Activated effector memory CD4-positive, alpha-beta T cell treated with anti-CD3 and anti-CD28 coated beads, Interleukin-2, amount 50 U/mL, for 16 hours (primary cell): Measurements from ENCODE around the gene SLC7A1.
A peak's percentile ranks its signal among the peaks of the same experiment; 100 is the strongest.

Source experiments
- DNase-seq: peaks from one replicate; pipeline ENCODE4 v3.0.0-alpha.2; 2020

The SLC7A1 gene

DNA sequence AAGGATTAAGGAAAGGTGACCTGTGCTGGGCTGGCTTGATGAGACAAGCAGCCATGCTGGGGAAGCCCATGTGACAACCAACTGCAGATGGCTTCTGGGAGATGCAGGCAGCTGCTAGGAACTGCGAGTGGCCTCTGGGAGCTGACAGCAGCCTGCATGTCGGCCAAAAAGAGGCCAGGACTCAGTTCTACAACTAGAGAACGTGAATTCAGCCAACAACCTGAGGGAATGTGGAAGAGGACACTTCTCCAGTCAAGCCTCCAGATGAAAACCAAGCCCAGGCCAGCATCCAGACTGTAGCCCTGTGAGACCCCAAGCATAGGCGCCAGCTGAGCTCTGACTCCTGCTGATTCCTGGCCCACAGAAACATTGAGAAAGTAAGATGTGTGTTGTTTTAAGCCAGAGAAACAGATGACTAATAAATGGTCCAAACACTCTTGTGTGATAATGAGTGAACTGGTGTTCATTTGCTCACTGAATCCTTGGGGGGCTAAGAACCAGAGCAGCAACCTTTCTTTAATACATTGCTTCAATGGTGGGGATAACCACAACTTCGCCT lies 45.0 kb downstream of the SLC7A1 start:
- DNase-seq: no peak

DNA sequence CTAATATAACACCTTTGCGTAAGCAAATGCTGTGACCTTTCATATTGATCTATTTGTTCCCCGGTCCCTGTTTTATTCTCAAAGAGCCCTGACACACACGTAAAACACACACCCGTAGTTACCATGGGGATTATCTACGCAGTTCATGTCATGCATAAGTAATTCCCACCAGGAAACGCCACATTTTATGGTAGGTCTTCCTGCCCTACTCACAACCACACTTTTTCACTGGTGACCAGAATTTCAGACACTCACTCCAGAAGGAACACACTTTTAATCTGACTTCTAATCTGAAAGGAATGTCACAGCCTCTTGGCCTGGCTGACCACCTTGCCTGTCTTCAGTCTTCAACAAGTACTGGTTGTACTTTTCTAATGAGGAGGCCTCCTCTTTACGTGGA lies 46.8 kb downstream of the SLC7A1 start:
- DNase-seq: no peak

GRCh38 chr13:29547153-29547552 lies 48.3 kb downstream of the SLC7A1 start:
- DNase-seq: no peak

DNA sequence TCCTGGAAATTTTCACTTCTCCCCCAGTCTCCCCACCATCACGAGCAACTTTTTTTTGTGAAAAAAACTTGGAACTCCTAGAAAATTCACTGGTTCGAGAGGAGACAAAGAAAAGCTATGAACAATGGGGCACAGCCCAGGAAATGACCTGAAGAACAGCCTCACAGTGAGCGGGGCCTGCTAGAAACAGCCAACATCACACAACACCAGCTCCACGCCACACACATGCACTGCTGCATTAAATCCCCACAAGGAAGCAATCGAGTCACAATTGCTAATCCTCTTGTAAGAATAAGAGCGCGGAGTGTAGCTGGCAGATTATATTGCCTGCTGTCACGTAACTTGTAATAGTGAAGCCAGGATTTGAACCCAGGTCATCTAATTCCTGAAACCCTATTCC lies 48.8 kb downstream of the SLC7A1 start:
- no peak for DNase-seq

GRCh38 chr13:29545988-29546387 lies 49.5 kb downstream of the SLC7A1 start:
- no peak for DNase-seq

- DNase-seq: peak; percentile 70
Observed at GRCh38 chr13:29543230-29544215, 52.0 kb downstream of the SLC7A1 start.

DNA sequence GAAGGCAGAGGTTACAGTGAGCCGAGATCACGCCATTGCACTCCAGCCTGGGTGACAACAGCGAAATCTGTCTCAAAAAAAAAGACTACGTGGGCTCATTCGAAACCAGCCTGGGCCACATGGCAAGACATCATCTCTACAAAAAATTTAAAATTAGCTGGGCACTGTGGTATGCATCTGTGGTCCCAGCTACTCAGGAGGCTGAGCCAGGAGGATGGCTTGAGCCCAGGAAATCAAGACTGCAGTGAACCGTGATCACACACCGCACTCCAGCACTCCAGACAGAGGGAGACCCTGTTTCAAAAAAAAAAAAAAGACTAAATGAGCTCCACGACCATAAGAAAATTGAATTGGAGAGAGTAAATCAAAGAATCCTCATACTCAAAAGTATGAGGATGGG lies 53.1 kb downstream of the SLC7A1 start:
- DNase-seq: no peak

GRCh38 chr13:29541400-29541799 lies 54.1 kb downstream of the SLC7A1 start:
- no peak for DNase-seq

DNA sequence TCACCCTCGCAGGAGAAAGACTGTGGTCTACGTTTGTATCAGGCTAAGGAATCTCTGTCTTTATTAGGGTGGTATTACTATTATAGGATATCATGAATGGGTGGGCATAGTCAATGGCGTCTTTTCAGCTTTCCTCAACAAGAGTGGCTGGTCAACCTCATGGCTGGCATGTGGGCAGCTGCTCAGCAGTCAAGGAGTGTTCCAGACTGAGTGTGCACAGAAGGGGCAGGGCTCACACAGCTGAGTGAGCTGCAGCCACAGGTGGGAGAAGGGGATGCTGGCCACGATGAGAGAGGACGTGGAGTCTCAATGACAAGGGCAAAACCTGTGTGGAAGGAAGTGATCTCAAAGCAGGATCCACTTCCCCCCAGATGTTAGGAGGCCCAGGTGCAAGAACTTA lies 54.7 kb downstream of the SLC7A1 start:
- DNase-seq: no peak

DNA sequence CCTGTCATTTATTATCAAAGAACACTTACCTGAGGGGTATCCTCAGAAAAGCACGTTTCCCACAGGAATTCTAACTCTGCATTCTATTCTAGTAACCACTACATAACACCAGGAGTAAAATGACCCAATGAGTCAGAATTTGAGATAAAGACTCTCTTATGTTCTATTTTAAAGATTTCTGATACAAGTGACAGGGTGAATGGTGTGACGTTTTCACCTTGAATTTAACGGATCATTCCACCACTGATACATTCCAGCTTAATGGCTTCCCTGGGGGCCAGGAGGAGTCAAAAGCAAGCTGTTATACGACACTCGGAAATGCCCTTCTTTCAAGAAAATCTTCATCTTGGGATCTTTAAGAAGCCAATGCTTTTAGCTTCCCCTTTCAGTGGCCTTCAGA lies 55.2 kb downstream of the SLC7A1 start:
- no peak for DNase-seq

DNA sequence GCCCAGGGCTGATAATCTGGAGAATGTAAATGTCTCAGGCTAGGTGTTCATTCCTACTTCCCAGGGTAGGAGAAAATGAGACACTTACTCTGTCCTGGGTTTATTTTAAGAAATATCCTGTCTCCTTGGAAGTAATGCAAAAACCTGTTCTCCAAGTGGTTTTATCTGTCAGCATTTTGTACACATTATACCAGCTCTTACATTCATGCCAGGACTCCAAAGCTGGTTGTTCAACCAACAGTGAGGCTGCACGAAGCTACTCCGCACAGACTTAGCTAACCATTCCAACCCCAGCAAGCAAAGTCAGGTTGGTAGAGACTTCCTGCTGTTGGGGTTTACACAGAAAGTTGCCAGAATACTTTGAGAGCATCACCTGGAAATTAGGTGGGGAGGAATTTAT lies 55.6 kb downstream of the SLC7A1 start:
- DNase-seq: no peak

DNA sequence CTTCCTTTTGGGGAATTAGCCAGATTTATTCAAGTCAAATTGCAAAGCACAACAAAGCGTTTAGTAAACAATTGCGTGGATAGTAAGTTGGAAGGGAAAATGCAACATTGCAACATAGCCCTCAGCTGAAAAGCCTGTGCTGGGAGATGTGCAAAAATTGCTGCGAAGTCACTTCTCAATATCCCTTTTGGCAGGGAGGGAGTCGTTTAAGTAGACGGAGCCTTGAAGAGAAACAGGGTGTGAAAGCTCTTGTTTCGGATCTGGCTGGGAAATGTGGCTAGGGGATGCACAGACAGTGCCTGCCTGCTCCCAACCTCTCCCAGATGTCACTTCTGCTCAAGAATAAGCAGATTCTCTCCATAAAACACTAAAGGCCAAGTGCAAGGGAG lies 56.8 kb downstream of the SLC7A1 start:
- no peak for DNase-seq

DNA sequence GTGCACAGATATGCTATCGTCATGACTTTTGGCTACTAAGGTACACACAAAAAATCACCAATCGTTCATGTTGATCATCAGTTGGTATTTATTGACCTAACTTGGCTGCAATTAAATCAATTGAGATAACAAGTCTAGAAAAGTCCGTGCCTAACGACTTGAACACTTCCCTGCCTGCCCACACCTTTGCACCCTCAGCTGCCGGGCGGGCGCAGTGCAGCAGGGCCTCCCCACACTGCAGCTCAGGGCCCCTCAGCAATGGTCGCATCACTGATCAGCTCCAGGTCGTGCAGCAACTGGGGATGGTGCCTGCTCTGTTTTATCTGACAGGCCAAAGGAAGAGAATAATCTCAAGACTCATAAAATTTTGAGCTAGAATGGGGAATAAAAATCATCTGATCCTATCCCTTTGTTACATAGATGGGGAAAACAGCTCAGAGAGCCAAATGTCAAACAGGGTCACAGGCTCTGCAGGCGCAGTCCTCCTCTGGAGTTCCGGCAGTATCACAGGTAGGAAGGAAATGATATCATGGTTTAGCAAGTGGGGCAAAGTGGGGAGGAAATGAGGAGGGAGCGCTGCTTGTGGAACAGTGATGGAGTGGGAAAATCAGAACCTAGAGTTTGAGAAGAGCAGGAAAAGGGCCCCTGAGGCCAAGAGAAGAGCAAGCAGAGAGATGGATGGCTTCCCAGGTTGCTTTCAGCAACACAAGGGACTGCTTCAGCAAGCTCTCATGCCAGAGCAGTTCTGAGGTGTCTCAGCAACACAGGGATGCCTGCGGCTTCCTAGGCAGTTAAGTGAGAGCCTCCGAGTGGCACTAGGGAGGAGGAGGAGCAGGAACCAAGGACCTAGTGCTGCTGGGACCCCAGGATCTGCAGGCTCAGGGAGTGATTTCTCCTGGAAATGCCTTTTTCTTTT lies 57.5 kb downstream of the SLC7A1 start:
- DNase-seq: no peak

- DNase-seq: no peak
Observed at GRCh38 chr13:29536853-29537252, 58.6 kb downstream of the SLC7A1 start.

DNA sequence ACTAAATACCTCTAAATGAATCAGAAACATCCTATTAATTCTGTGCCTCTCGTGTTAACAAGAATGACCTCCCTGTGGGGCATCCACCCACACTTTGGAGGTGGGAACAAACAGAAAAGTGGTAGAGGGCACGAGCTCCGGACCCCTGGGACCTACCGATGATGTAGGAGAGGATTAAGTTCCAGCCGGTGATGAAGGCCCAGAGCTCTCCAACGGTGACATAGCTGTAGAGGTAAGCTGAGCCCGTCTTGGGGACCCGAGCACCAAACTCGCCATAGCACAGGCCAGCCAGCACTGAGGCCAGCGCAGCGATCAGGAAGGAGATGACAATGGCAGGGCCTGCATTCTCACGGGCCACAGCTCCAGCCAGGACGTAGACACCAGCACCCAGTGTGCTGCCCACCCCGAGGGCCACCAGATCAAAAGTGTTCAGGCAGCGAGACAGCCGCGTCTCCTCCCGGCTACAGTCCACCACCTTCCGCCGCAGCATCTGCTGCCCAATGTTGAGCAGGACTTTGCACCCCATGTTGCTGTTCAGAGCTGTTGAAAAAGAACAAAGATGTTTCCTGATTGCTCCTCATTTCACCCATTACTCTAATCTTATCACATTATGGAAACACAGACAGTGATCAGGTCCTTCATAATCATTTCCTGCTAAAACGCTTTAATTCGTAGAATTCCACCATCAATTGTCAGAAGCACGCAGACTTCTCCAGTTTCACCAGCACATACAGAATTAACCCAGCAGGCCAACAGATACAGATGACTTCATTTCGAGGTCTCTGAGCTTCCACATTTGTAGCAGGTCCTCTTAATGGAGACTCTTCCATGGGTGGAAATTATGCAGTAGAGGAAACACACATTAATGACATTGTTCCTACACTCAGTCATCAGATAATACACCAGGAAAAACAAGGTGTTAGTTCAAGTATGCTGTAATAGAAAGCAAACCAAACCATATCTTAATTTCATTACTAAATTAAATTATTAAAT lies 59.5 kb downstream of the SLC7A1 start:
- DNase-seq: no peak

- DNase-seq: no peak
Observed at GRCh38 chr13:29534083-29534482, 61.4 kb downstream of the SLC7A1 start.

DNA sequence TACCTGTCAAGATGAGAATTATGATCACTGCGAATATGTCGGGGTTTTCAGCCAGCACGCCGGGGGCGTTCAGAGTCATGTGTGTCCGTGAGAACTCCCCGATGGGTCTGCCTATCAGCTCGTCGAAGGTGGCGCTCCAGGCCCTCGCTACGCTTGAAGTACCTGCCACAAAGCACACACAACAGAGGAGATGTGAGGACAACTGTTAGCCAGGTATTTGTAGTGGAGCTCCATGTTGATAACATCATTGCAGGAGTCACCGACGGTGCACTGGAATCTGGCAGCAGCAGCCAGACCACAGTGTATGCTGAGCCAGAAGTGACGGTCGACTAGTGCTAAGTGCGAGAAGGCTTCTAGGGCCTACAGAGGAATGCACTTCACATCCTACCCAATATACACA lies 62.7 kb downstream of the SLC7A1 start:
- no peak for DNase-seq

GRCh38 chr13:29532116-29532515 lies 63.4 kb downstream of the SLC7A1 start:
- DNase-seq: no peak

DNA sequence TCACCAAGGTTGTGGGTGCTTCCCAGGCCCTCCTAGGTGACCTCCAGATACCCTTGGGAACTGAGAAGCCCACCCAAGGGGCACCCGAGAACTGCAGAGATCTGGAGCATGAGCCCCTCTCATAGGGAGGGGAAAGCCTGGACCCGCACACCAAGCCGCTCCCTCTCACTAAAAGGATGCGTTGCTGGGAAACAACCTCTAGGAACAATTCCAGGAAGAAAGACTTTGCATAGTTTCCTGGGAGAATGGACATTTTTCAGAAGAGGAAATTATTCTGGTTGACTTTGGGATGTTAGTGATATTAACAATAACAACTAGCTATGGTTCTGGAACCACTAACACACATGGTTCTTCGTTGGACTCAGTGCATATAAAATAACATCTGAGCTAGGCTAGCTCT lies 64.6 kb downstream of the SLC7A1 start:
- no peak for DNase-seq

DNA sequence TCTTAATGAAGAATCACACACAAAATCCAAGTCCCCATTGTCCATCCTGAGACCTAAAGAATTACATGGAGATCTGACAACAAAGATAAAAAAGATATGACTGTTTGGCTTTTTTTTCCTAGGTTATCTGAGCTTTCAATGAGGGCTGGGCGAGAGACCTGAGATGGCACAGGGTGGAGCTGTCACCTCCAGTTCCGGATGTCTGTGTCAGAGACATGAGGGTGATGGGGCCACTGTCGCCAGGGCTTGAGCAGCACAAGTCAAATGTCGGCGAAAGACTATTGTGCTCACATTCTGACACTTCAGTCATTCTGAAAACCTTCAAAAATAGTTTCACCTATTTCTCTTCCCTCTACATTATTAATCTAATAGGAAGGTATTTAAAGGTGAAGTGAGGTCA lies 65.7 kb downstream of the SLC7A1 start:
- DNase-seq: no peak

GRCh38 chr13:29527916-29528315 lies 67.6 kb downstream of the SLC7A1 start:
- no peak for DNase-seq

DNA sequence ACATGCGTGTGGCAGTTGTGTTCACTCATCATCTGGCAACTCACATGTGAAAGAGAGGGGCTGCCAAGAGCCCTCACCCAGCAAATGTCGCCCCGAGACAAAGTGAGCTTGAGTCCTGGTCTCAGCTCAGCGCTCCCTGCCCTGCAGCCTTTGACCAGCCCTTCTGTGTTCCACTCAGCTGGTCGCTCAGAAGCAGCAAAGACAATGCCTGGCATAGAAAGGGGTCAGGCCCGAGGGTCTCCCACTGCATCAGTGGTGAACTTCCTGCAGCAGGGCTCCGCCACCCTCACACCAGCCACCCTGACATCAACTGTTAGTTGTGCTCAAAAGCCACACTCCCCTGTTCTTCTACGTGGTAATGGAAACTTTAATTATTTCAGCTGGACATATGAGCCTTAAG lies 68.0 kb downstream of the SLC7A1 start:
- no peak for DNase-seq
